ENCODE measurements around the gene HTD2. TPM values are rescaled to one million over a fixed set of nuclear protein-coding genes. Genes with fewer than 3 reads are reported as not detected.

HTD2 gene
- total and polyA plus RNA-seq, 2 of the 4 experiments (the other 2 are of a cell fraction) = 6.4 to 13.3 TPM

- no peak overlapping the region for H4K91ac ChIP-seq (ENCODE audit: insufficient read depth, low read depth, low read length)
- peaks cover 3% of the 10 kb centered on the region; the same call in 1 of the 2 replicates for H4K20me1 ChIP-seq (ENCODE audit: insufficient read depth, low read length)
- no peak overlapping the region for H4K8ac ChIP-seq (ENCODE audit: low read depth in 2 of 2, low read length in 2 of 2)
- no peak overlapping the region for H3K9ac ChIP-seq (ENCODE audit: low read depth, low read length)
- H3K18ac ChIP-seq (ENCODE audit: low read depth, low read length) = no peak overlapping the region
- H3K14ac ChIP-seq (replicated peaks; ENCODE audit: low read depth, low read length) = no peak overlapping the region
- no peak overlapping the region for H2AFZ ChIP-seq (replicated peaks; ENCODE audit: low read length, poor library complexity)
- no peak overlapping the region for H3K4me3 ChIP-seq (ENCODE audit: insufficient read depth, low read depth, low read length)
- dilution Hi-C loops (cut with HindIII; ENCODE audit: low sequenced_read_pairs, unreplicated experiment) (no loop called here), intact Hi-C loops (cut with micrococcal nuclease) (loop anchor here (1.0 kb wide), 1 partner anchor 24 kb away; no protein-coding TSS in a partner anchor), in situ Hi-C loops (cut with MboI; ENCODE audit: low sequenced_read_pairs) (loop anchor here (10.0 kb wide), 2 partner anchors 171 to 301 kb away; partner anchors contain the start of gene KCTD6)
- H2AK9ac ChIP-seq (replicated peaks; ENCODE audit: low read depth, low read length, poor library complexity) = no peak overlapping the region
- no peak overlapping the region for H2AK5ac ChIP-seq (ENCODE audit: low read depth, low read length)
- POLR2A ChIA-PET (ENCODE audit: unreplicated experiment) = no interaction called here
- H3K79me1 ChIP-seq (ENCODE audit: low read depth in 1 of 2, low read length in 2 of 2) = peaks cover 0 to 10% of the 10 kb centered on the region in 2 experiments; a peak in 2 of 4 replicates
- no TSS peak for BruUV-seq (replicated peaks)
- no peak overlapping the region for H2BK15ac ChIP-seq (ENCODE audit: low read depth, low read length)
- H2BK120ac ChIP-seq (ENCODE audit: low read depth, low read length) = no peak overlapping the region
- no peak overlapping the region for H3K27ac ChIP-seq (ENCODE audit: insufficient read depth, low read length)
- no peak overlapping the region for H4K5ac ChIP-seq (ENCODE audit: low read depth, low read length)
- DNase-seq (no peak), ATAC-seq (ENCODE audit: low read depth) (no peak)
- peaks cover 13% of the 10 kb centered on the region for H3K4me1 ChIP-seq (ENCODE audit: control insufficient read depth, insufficient read depth, low read length)
- no peak overlapping the region for H3K4me2 ChIP-seq (ENCODE audit: low read depth, low read length)
- no peaks in the 10 kb centered on the region for H3K9me3 ChIP-seq (ENCODE audit: control insufficient read depth, insufficient read depth, low read length)
- peaks cover 6% of the 10 kb centered on the region for H3K36me3 ChIP-seq (ENCODE audit: control insufficient read depth, insufficient read depth, low read length)
- WGBS, 2 experiments (ENCODE audit: extremely low coverage in 2 of 2, insufficient read length in 1 of 2) = no CpG with 5 or more reads among the region's 3 CpGs
- TF ChIP-seq CEBPB (IDR thresholded peaks at IDR 0.05; ENCODE audit: low read depth, low read length) (no peak), NFE2L2 (IDR thresholded peaks at IDR 0.05; ENCODE audit: low read depth, low read length) (no peak), BHLHE40 (IDR thresholded peaks at IDR 0.05; ENCODE audit: low read depth, low read length) (no peak), CHD1 (IDR thresholded peaks at IDR 0.05; ENCODE audit: low read depth, low read length) (no peak), USF2 (IDR thresholded peaks at IDR 0.05; ENCODE audit: low read depth, low read length) (no peak), POLR2A (IDR thresholded peaks at IDR 0.05; ENCODE audit: low read depth, low read length) (no peak), RFX5 (IDR thresholded peaks at IDR 0.05; ENCODE audit: low read depth, low read length) (no peak), MXI1 (IDR thresholded peaks at IDR 0.05; ENCODE audit: borderline replicate concordance, low read depth, low read length) (no peak)
- no peak overlapping the region for H2BK5ac ChIP-seq (ENCODE audit: low read depth, low read length, poor library complexity, severe bottlenecking)
- peaks cover 9% of the 10 kb centered on the region for H3K9me1 ChIP-seq (ENCODE audit: insufficient read depth, low read length)
- CTCF ChIA-PET = no interaction called here
- no peak overlapping the region for H2BK20ac ChIP-seq (ENCODE audit: low read depth, low read length)
- H3K27me3 ChIP-seq (ENCODE audit: control insufficient read depth, insufficient read depth, low read length) = no peaks in the 10 kb centered on the region
- no peak overlapping the region for H3K56ac ChIP-seq (ENCODE audit: extremely low read depth, insufficient read depth, low read length)
- H3K23ac ChIP-seq (ENCODE audit: low read depth, low read length) = no peak overlapping the region
- no peak overlapping the region for H3K4ac ChIP-seq (ENCODE audit: low read depth, low read length)
These were observed 17.4 kb downstream of the HTD2 start for GRCh38 chr3:58323529-58324390.

All from IMR-90 (cell line).